ENCODE measurements around the gene RASAL2. TPM values are rescaled to one million over a fixed set of nuclear protein-coding genes. Genes with fewer than 3 reads are reported as not detected.
"Not testable (repeated sequence)": the region's sequence is repeated elsewhere in the genome, so short reads cannot be mapped to it uniquely, and the experiment has no call there.

The RASAL2 gene
- total and polyA plus RNA-seq, 2 of the 4 experiments (the other 2 are of a cell fraction), result 13.1 to 20.6 TPM

GRCh38 chr1:178091454-178091853 is 2.5 kb upstream of the RASAL2 start:
- not testable (repeated sequence) for H3K27ac ChIP-seq (ENCODE audit: insufficient read depth, low read length)

More at GRCh38 chr1:178091454-178091853, 2.5 kb upstream of the RASAL2 start:
- H3K56ac ChIP-seq (ENCODE audit: extremely low read depth, insufficient read depth, low read length); H3K4me2 ChIP-seq (ENCODE audit: low read depth, low read length); H4K20me1 ChIP-seq (ENCODE audit: insufficient read depth, low read length); H3K9me1 ChIP-seq (ENCODE audit: insufficient read depth, low read length); POLR2A ChIA-PET (ENCODE audit: unreplicated experiment); H2AFZ ChIP-seq (replicated peaks; ENCODE audit: low read length, poor library complexity); H2AK5ac ChIP-seq (ENCODE audit: low read depth, low read length); H3K18ac ChIP-seq (ENCODE audit: low read depth, low read length); H3K4me3 ChIP-seq (ENCODE audit: insufficient read depth, low read depth, low read length); H3K4ac ChIP-seq (ENCODE audit: low read depth, low read length); CTCF ChIA-PET; H3K14ac ChIP-seq (replicated peaks; ENCODE audit: low read depth, low read length); DNase-seq; H3K4me1 ChIP-seq (ENCODE audit: control insufficient read depth, insufficient read depth, low read length); H2AK9ac ChIP-seq (replicated peaks; ENCODE audit: low read depth, low read length, poor library complexity); H4K5ac ChIP-seq (ENCODE audit: low read depth, low read length); H3K27me3 ChIP-seq (ENCODE audit: control insufficient read depth, insufficient read depth, low read length); ATAC-seq (ENCODE audit: low read depth); dilution Hi-C loops (cut with HindIII; ENCODE audit: low sequenced_read_pairs, unreplicated experiment); BruUV-seq (replicated peaks); H3K9ac ChIP-seq (ENCODE audit: low read depth, low read length); in situ Hi-C loops (cut with MboI; ENCODE audit: low sequenced_read_pairs); H3K9me3 ChIP-seq (ENCODE audit: control insufficient read depth, insufficient read depth, low read length); H3K23ac ChIP-seq (ENCODE audit: low read depth, low read length); H3K36me3 ChIP-seq (ENCODE audit: control insufficient read depth, insufficient read depth, low read length); H2BK5ac ChIP-seq (ENCODE audit: low read depth, low read length, poor library complexity, severe bottlenecking); H2BK15ac ChIP-seq (ENCODE audit: low read depth, low read length): not testable (repeated sequence)
- Histone ChIP-seq H4K8ac (ENCODE audit: low read depth in 2 of 2, low read length in 2 of 2) (peak overlapping the region in 1 of 2 experiments; percentile 32; a peak in 2 of 4 replicates), H2BK20ac (ENCODE audit: low read depth, low read length) (0 out of 2 replicates have a peak overlapping the region, but pooled peaks have one; percentile 18), H4K91ac (ENCODE audit: insufficient read depth, low read depth, low read length) (0 out of 2 replicates have a peak overlapping the region, but pooled peaks have one; percentile 44), H2BK120ac (ENCODE audit: low read depth, low read length) (peak overlapping the region; percentile 50; the same call in 1 of the 2 replicates), H3K79me1 (ENCODE audit: low read depth in 1 of 2, low read length in 2 of 2) (peaks cover 10 to 22% of the 10 kb centered on the region in 2 experiments)
- no CpG with 5 or more reads among the region's 4 CpGs for WGBS, 2 experiments (ENCODE audit: extremely low coverage in 2 of 2, insufficient read length in 1 of 2)
- intact Hi-C loops (cut with micrococcal nuclease), result loop anchor here (5.0 kb wide), 2 partner anchors 34 to 146 kb away; no protein-coding TSS in a partner anchor
